ENCODE measurements around the gene PIR.

DNA sequence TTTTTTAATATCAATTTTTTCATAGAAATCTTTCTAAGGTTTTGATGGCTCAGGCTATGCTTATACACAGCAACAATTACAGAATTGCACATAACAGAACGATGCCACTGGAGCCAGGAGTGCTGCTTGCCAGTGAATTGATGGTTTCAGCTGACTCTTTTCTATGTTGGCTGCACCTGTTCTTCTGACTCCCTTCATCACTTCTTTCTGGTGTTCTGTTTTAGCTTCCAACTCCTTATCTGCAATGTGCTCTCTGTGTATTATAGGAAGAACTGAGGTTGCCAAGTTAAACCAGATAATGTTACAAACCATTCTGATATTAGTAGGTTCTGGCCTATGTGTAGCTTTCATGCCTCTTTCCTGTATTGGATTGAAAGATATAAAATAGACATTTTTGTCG, 97.3 kb downstream of the PIR start:
- TF ChIP-seq CTCF (IDR thresholded peaks at IDR 0.05): no peak
- TF ChIP-seq EZH2 (IDR thresholded peaks at IDR 0.05; ENCODE audit: borderline replicate concordance, insufficient read depth, low read depth, low read length, poor library complexity, severe bottlenecking): no peak
